HEK293T (cell line): ENCODE data around the gene SH2D4B.
"Not testable (repeated sequence)": the region's sequence is repeated elsewhere in the genome, so short reads cannot be mapped to it uniquely, and the experiment has no call there.

Experiments
- BHLHE40 ChIP-seq: fragments of 450-650 bp; IDR thresholded peaks from 2 replicates; pipeline ENCODE4 v1.6.1; 2016; ENCODE audit warnings: mild to moderate bottlenecking, moderate library complexity, borderline replicate concordance
- CTBP1 ChIP-seq: fragments of 450-650 bp; IDR thresholded peaks from 2 replicates; pipeline ENCODE4 v1.6.1; 2016; ENCODE audit warnings: borderline replicate concordance
- ELF4 ChIP-seq: fragments of 450-650 bp; IDR thresholded peaks from 2 replicates; pipeline ENCODE4 v1.6.1; 2017; ENCODE audit warnings: antibody characterized with exemption
- FOXA1 ChIP-seq: fragments of 450-650 bp; IDR thresholded peaks from 2 replicates; pipeline ENCODE4 v1.6.1; 2016; ENCODE audit warnings: mild to moderate bottlenecking
- FOXK2 ChIP-seq: fragments of 450-650 bp; IDR thresholded peaks from 2 replicates; pipeline ENCODE4 v1.6.1; 2016; ENCODE audit warnings: mild to moderate bottlenecking
- FOXM1 ChIP-seq: fragments of 450-650 bp; IDR thresholded peaks from 2 replicates; pipeline ENCODE4 v1.6.1; 2017; ENCODE audit warnings: mild to moderate bottlenecking, borderline replicate concordance
- HDGF ChIP-seq: fragments of 450-650 bp; IDR thresholded peaks from 2 replicates; pipeline ENCODE4 v1.6.1; 2017; ENCODE audit warnings: antibody characterized with exemption, borderline replicate concordance
- LEF1 ChIP-seq: fragments of 450-650 bp; IDR thresholded peaks from 2 replicates; pipeline ENCODE4 v1.6.1; 2017; ENCODE audit warnings: mild to moderate bottlenecking, borderline replicate concordance
- NFRKB ChIP-seq: fragments of 450-650 bp; IDR thresholded peaks from 2 replicates; pipeline ENCODE4 v1.6.1; 2016; ENCODE audit warnings: mild to moderate bottlenecking, moderate library complexity
- SP1 ChIP-seq: fragments of 450-650 bp; IDR thresholded peaks from 2 replicates; pipeline ENCODE4 v1.6.1; 2017
- SUZ12 ChIP-seq: fragments of 450-650 bp; IDR thresholded peaks from 2 replicates; pipeline ENCODE4 v1.6.1; 2016; ENCODE audit warnings: mild to moderate bottlenecking
- TARDBP ChIP-seq: fragments of 450-650 bp; IDR thresholded peaks from 2 replicates; pipeline ENCODE4 v1.6.1; 2016
- ZNF384 ChIP-seq: fragments of 450-650 bp; IDR thresholded peaks from 2 replicates; pipeline ENCODE4 v1.6.1; 2016

GRCh38 chr10:80543319-80543672, 5.6 kb downstream of the SH2D4B start:
- TF ChIP-seq ZNF384, BHLHE40, TARDBP, HDGF, FOXA1, SP1, SUZ12, FOXM1, CTBP1, ELF4, LEF1, FOXK2, NFRKB: not testable (repeated sequence)
